ENCODE measurements around the gene PTPRT.

GRCh38 chr20:43187476-43188233, 2.1 kb downstream of the PTPRT start:
- TF ChIP-seq TAF1 (IDR thresholded peaks at IDR 0.05; ENCODE audit: borderline replicate concordance, low read depth, low read length) (no peak), POLR2AphosphoS5 (IDR thresholded peaks at IDR 0.05; ENCODE audit: low read depth, low read length) (no peak), POLR2A (IDR thresholded peaks at IDR 0.05; ENCODE audit: low read depth, low read length) (no peak)

Data from GM12892 (cell line).